ENCODE results near the gene RTN4RL1. TPM values are rescaled to one million over a fixed set of nuclear protein-coding genes. Genes with fewer than 3 reads are reported as not detected.
A peak's percentile ranks its signal among the peaks of the same experiment; 100 is the strongest.

The RTN4RL1 gene
- total RNA-seq, 2 donors from 2014 or later = 5.4 to 8.0 TPM

DNA sequence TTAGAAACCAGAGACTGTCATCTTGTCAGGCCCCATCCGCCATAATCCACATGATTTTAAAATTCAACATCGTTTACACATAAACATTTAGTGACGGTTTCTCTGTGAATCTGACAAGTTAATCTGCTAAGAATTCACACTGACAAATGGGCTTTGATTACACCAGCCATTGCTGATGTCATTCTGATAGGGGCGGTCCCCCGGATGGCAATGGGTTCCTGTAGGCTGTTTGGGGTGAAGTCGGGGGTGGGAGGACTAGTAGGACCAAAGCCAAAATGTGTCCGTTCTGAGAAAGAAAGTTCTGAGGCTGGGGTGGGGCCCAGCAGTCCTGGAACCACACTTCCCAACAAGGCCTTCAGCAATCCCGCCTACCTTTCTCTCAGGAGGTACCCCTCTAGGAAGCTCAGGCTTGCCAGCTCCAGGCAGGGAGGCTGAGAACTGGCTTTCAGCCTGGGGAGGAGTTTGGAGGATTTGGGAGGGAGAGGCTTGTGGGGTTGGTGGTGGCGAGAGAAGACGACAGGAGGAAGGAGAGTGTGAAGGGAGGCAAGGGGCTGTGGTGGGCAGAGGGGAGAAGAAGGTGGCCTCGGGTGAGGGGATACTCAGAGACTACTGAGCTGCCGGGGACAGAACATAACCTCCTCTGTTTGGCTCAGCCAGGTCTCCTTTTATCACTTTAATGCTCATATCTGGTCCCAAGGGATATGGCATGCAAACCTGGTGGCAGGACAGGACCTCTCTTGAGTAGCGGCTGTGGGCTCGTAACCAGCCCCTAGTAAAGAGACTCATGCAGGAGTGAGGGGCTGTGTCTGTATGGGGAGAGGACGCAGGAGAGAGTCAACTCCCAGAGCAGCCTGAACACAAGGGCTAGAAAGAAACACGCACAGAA, 38.4 kb upstream of the RTN4RL1 start:
- peaks cover 0 to 70% of the 10 kb centered on the region in 2 donors for H3K4me1 ChIP-seq (ENCODE audit: control insufficient read depth in 1 of 2, low read depth in 2 of 2)
- DNase-seq (ENCODE audit: low spot score) = no peak
- TF ChIP-seq, protein P1, sequence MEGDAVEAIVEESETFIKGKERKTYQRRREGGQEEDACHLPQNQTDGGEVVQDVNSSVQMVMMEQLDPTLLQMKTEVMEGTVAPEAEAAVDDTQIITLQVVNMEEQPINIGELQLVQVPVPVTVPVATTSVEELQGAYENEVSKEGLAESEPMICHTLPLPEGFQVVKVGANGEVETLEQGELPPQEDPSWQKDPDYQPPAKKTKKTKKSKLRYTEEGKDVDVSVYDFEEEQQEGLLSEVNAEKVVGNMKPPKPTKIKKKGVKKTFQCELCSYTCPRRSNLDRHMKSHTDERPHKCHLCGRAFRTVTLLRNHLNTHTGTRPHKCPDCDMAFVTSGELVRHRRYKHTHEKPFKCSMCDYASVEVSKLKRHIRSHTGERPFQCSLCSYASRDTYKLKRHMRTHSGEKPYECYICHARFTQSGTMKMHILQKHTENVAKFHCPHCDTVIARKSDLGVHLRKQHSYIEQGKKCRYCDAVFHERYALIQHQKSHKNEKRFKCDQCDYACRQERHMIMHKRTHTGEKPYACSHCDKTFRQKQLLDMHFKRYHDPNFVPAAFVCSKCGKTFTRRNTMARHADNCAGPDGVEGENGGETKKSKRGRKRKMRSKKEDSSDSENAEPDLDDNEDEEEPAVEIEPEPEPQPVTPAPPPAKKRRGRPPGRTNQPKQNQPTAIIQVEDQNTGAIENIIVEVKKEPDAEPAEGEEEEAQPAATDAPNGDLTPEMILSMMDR (IDR thresholded peaks at IDR 0.05) = no peak
- no peaks in the 10 kb centered on the region for H3K9me3 ChIP-seq
- no peak for ATAC-seq (ENCODE audit: insufficient number of reproducible peaks, low FRiP score, low read depth)
- H3K4me3 ChIP-seq = no peak overlapping the region
- H3K27me3 ChIP-seq (replicated peaks; ENCODE audit: insufficient read depth) = no peaks in the 10 kb centered on the region
- H3K27ac ChIP-seq = peak overlapping the region; percentile 41 to 48
- peaks cover 12% of the 10 kb centered on the region for H3K36me3 ChIP-seq

DNA sequence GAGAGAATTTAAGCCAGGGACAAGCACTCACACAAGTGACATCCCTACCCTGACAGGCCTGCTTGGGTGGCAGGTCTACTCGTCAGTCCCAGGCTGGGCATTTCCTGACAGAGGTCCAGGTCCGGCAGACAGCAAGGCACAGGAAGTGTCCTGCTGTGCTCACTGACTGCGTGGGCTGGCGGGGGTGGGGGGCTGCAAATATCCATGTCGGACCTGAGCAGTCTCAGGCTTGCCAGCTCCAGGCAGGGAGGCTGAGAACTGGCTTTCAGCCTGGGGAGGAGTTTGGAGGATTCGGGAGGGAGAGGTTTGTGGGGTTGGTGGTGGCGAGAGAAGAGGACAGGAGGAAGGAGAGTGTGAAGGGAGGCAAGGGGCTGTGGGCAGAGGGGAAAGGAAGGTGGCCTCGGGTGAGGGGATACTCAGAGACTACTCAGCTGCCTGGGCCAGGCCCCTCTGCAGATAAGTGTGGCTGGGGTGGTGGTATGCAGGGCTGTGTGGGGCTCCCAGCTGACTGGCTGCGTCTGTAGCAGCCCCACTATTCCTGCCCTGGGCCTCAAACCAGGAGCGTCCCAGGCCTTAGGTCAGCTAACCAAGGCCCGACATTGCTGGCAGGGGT, 37.5 kb upstream of the RTN4RL1 start:
- Histone ChIP-seq H3K27ac (peak overlapping the region; percentile 48 to 56), H3K9me3 (no peaks in the 10 kb centered on the region), H3K36me3 (peaks cover 12% of the 10 kb centered on the region), H3K4me3 (no peak overlapping the region), H3K27me3 (replicated peaks; ENCODE audit: insufficient read depth) (no peaks in the 10 kb centered on the region), H3K4me1 (ENCODE audit: control insufficient read depth in 1 of 2, low read depth in 2 of 2) (peaks cover 0 to 61% of the 10 kb centered on the region in 2 donors)
- TF ChIP-seq, protein P1 (IDR thresholded peaks at IDR 0.05) = no peak
- DNase-seq (ENCODE audit: low spot score) (no peak), ATAC-seq (ENCODE audit: insufficient number of reproducible peaks, low FRiP score, low read depth) (no peak)

DNA sequence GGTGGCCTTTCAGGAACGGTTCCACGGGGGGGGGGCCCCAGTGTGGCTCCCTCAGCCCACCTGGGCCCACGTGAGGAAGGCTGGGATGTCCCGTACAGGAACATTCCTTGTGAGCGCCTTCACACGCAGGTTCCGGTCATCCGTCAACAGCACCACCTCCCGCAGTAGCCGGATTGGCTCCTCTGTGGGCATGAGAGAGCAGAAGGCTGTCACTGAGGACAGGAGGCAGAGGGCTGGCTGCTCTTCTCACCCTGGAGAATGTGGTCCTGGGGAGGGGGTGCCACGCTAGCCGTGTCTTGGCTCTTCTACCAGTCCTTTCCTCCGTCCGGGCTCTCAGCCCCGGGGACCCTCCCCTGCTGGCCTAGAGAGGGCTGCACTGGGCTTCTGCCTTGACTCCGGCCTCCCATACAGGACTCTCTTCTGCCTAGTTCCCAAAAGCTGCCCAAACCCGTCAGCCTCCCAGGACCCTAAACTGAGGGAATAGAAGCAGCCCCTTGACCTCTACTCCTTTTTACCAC, 36.4 kb upstream of the RTN4RL1 start:
- Histone ChIP-seq H3K4me1 (ENCODE audit: control insufficient read depth in 1 of 2, low read depth in 2 of 2) (peaks cover 0 to 50% of the 10 kb centered on the region in 2 donors), H3K36me3 (peaks cover 12% of the 10 kb centered on the region)

DNA sequence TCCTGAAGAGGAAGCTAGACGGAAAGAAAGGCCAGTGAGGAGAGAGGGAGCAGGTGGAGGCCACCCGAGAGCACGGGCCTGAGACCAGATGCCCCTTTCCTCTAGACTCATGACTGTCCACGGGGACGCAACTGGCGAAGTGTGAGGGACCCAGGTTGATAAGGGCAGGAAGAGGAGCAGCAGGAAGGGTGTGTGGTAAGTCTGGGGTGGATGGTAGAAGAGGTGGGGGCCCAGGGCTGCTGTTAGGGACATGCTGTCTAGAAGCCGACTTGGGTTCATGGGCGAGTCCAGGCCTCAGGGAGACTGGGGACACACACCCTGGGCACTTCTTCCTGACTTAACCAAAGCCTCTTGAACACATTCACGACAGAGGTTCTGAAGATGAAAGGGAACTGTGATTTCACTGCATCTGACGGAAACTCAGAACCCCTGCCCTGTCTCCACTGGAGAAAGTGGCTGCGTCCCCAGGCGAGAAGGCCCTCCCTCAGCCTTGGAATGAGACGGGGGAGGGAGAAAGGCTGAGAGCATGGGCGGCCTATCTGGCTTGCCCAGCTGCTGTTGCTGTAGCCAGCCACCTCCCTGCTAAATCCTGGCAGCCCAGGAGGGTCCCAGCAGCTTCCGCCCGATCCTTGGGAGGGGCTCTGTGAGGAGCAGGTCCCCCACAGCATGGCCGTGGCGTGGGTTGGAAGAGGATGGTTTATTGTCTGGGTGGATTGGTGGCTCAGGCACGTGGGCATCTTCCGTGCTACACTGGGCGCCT, 35.7 kb upstream of the RTN4RL1 start:
- Histone ChIP-seq H3K9me3 (no peaks in the 10 kb centered on the region), H3K4me3 (no peak overlapping the region), H3K4me1 (ENCODE audit: control insufficient read depth in 1 of 2, low read depth in 2 of 2) (peaks cover 0 to 49% of the 10 kb centered on the region in 2 donors), H3K27me3 (replicated peaks; ENCODE audit: insufficient read depth) (no peaks in the 10 kb centered on the region), H3K36me3 (peaks cover 12% of the 10 kb centered on the region), H3K27ac (peak overlapping the region; percentile 0 to 48)
- TF ChIP-seq, protein P1 (IDR thresholded peaks at IDR 0.05) = no peak
- ATAC-seq (ENCODE audit: insufficient number of reproducible peaks, low FRiP score, low read depth) (no peak), DNase-seq (ENCODE audit: low spot score) (no peak)

More for the DNA sequence above, 36.4 kb upstream of the RTN4RL1 start:
- Histone ChIP-seq H3K9me3 (no peaks in the 10 kb centered on the region), H3K27me3 (replicated peaks; ENCODE audit: insufficient read depth) (no peaks in the 10 kb centered on the region), H3K27ac (peak overlapping the region; percentile 0 to 48), H3K4me3 (no peak overlapping the region)
- TF ChIP-seq, protein P1 (IDR thresholded peaks at IDR 0.05) = no peak
- ATAC-seq (ENCODE audit: insufficient number of reproducible peaks, low FRiP score, low read depth) (no peak), DNase-seq (ENCODE audit: low spot score) (no peak)

DNA sequence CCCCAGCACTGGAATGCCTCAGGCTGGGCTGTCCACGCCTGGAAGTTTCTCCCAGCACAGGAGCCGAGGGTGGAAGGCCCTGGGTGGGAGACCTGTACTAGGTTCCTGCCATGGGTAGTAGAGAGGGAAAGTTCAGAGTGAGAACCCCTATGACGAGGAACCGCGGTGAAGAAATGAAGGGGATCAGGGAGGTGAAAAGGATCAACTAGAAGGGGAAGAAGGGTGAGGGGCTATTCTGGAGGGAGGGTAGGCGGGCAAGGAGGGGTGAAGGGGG, 35.2 kb upstream of the RTN4RL1 start:
- no peaks in the 10 kb centered on the region for H3K9me3 ChIP-seq
- peak overlapping the region in 1 of 2 donors; percentile 34 for H3K27ac ChIP-seq
- no peak overlapping the region for H3K4me3 ChIP-seq
- TF ChIP-seq, protein P1 (IDR thresholded peaks at IDR 0.05) = no peak
- peaks cover 2 to 43% of the 10 kb centered on the region in 2 donors for H3K4me1 ChIP-seq (ENCODE audit: control insufficient read depth in 1 of 2, low read depth in 2 of 2)
- H3K27me3 ChIP-seq (replicated peaks; ENCODE audit: insufficient read depth) = no peaks in the 10 kb centered on the region
- DNase-seq (ENCODE audit: low spot score) = no peak
- ATAC-seq (ENCODE audit: insufficient number of reproducible peaks, low FRiP score, low read depth) = no peak
- H3K36me3 ChIP-seq = peaks cover 12% of the 10 kb centered on the region
